Activated CD8-positive, alpha-beta memory T cell treated with anti-CD3 and anti-CD28 coated beads for 36 hours (primary cell): Measurements from ENCODE around the gene ACVRL1. TPM values are rescaled to one million over a fixed set of nuclear protein-coding genes. Genes with fewer than 3 reads are reported as not detected.

Source experiments
- CTCF ChIA-PET: fragments of 350-600 bp; sonication (Branson Sonifier 250); formaldehyde crosslinking; loops from one replicate; lab custom pipeline; 2021; ENCODE audit warnings: antibody characterized with exemption; lab: Charles Lee
- POLR2A ChIA-PET: fragments of 350-600 bp; sonication (Branson Sonifier 250); formaldehyde crosslinking; loops from one replicate; lab custom pipeline; 2021; ENCODE audit warnings: antibody characterized with exemption; lab: Charles Lee
- total RNA-seq, 2 experiments: library from RNA; stranded (reverse); gene quantifications; one replicate each; pipeline ENCODE4 v1.2.3, GENCODE V29; 2021

ACVRL1 gene
- total RNA-seq, 2 experiments from 2014 or later, result not detected

- CTCF ChIA-PET, result no interaction called here
- POLR2A ChIA-PET, result no interaction called here
Observed at GRCh38 chr12:51911307-51911706, 4.0 kb downstream of the ACVRL1 start.

- CTCF ChIA-PET, result interaction anchor here (0.8 to 2.0 kb wide), 2 partner anchors 111 to 114 kb away, joined by 3 to 6 read pairs; no protein-coding TSS in a partner anchor
- POLR2A ChIA-PET, result no interaction called here
Observed at GRCh38 chr12:51911788-51912711, 4.7 kb downstream of the ACVRL1 start.

GRCh38 chr12:51913071-51914033 is 6.0 kb downstream of the ACVRL1 start:
- POLR2A ChIA-PET, result no interaction called here
- CTCF ChIA-PET, result interaction anchor here (0.8 to 2.0 kb wide), 2 partner anchors 110 to 112 kb away, joined by 3 to 6 read pairs; no protein-coding TSS in a partner anchor

- CTCF ChIA-PET, result no interaction called here
- POLR2A ChIA-PET, result no interaction called here
Observed at GRCh38 chr12:51914034-51914923, 7.0 kb downstream of the ACVRL1 start.

- ChIA-PET CTCF (no interaction called here), POLR2A (no interaction called here)
Observed at GRCh38 chr12:51915003-51915625, 7.8 kb downstream of the ACVRL1 start.

- CTCF ChIA-PET, result no interaction called here
- POLR2A ChIA-PET, result no interaction called here
Observed at GRCh38 chr12:51915951-51916350, 8.6 kb downstream of the ACVRL1 start.

- ChIA-PET CTCF (no interaction called here), POLR2A (no interaction called here)
Observed at GRCh38 chr12:51917041-51917590, 9.8 kb downstream of the ACVRL1 start.

- CTCF ChIA-PET, result no interaction called here
Observed at GRCh38 chr12:51917746-51918453, 10.6 kb downstream of the ACVRL1 start.

GRCh38 chr12:51920046-51920445 is 12.7 kb downstream of the ACVRL1 start:
- ChIA-PET CTCF (no interaction called here), POLR2A (no interaction called here)

More at GRCh38 chr12:51917746-51918453, 10.6 kb downstream of the ACVRL1 start:
- POLR2A ChIA-PET, result no interaction called here

- POLR2A ChIA-PET, result no interaction called here
- CTCF ChIA-PET, result interaction anchor here (0.7 to 2.5 kb wide), 4 partner anchors 29 to 104 kb away, joined by 3 to 8 read pairs (median 4); no protein-coding TSS in a partner anchor
Observed at GRCh38 chr12:51921017-51921725, 13.9 kb downstream of the ACVRL1 start.

GRCh38 chr12:51922146-51922545 is 14.8 kb downstream of the ACVRL1 start:
- POLR2A ChIA-PET, result interaction anchor here (0.6 kb wide), 2 partner anchors 52 to 527 kb away, joined by 3 to 6 read pairs; no protein-coding TSS in a partner anchor
- CTCF ChIA-PET, result interaction anchor here (0.7 to 3.1 kb wide), 5 partner anchors 15 to 103 kb away, joined by 3 to 14 read pairs (median 5); no protein-coding TSS in a partner anchor

GRCh38 chr12:51922762-51923505 is 15.6 kb downstream of the ACVRL1 start:
- ChIA-PET CTCF (interaction anchor here (0.8 to 3.1 kb wide), 9 partner anchors 14 to 102 kb away, joined by 3 to 14 read pairs (median 5); no protein-coding TSS in a partner anchor), POLR2A (no interaction called here)

GRCh38 chr12:51923506-51924365 is 16.4 kb downstream of the ACVRL1 start:
- POLR2A ChIA-PET, result no interaction called here
- CTCF ChIA-PET, result interaction anchor here (0.9 to 3.1 kb wide), 8 partner anchors 13 to 72 kb away, joined by 3 to 14 read pairs (median 4); no protein-coding TSS in a partner anchor

- ChIA-PET CTCF (interaction anchor here (1.3 to 3.1 kb wide), 2 partner anchors 12 to 57 kb away, joined by 6 to 14 read pairs; no protein-coding TSS in a partner anchor), POLR2A (no interaction called here)
Observed at GRCh38 chr12:51924551-51925319, 17.4 kb downstream of the ACVRL1 start.
